Epithelial cell of prostate (primary cell): ENCODE measurements around the gene KMT2C.
"Not testable (repeated sequence)": the region's sequence is repeated elsewhere in the genome, so short reads cannot be mapped to it uniquely, and the experiment has no call there.

Source experiments
- DNase-seq: peaks from one replicate; pipeline ENCODE4 v3.0.0-alpha.2; 2011; ENCODE audit warnings: low read depth, low spot score
- H3K27ac ChIP-seq: fragments of 450-650 bp; 2 replicates; pipeline ENCODE4 v1.5.1; 2017; ENCODE audit warnings: mild to moderate bottlenecking

Gene KMT2C

DNA sequence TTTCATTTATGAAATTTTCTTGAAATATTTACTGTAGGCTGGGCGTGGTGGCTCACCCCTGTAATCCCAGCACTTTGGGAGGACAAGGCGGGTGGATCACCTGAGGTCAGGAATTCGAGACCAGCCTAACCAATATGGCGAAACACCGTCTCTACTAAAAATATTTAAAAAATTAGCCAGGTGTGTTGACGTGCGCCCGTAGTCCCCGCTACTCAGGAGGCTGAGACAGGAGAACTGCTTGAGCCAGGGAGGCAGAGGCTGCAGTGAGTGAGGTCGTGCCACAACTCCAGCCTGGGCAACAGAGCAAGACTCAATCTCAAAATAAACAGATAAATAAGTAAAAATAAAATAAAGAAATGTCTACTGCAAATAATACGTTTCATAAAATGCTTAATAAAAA, 192.3 kb downstream of the KMT2C start:
- not testable (repeated sequence) for H3K27ac ChIP-seq, DNase-seq

DNA sequence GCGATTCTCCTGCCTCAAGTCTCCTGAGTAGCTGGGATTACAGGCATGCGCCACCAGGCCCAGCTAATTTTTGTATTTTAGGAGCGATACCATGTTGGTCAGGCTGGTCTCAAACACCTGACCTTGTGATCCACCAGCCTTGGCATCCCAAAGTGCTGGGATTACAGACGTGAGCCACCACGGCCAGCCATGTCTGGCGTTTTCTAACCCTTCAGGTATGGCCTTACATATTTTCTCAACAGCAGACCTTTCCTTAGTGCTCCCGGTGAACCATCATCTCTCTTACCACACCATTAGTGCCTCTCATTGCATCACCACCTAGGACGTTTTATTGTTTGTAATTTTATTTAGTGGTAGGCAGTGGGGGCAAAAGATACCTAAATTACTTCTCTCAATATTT, 194.5 kb downstream of the KMT2C start:
- H3K27ac ChIP-seq, DNase-seq: not testable (repeated sequence)

DNA sequence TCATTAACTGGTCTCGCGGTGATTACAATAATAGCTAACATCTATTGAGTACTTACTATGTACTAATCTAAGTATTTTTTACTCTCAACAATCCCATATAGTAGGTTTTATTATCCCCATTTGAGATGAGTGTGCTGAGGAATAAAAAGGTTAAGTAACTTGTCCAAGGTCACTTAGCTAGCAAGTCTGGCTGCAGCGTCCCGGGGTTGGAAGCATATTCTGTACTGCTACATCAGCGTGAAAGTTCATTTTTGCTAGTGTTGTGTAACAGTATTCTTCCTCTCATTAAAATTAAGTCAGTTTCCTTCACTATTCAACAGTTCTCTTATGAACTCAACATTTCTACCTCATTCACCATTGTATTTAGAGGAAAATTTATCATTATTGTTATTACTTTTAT, 199.5 kb downstream of the KMT2C start:
- not testable (repeated sequence) for H3K27ac ChIP-seq, DNase-seq

GRCh38 chr7:152234421-152234820, 201.4 kb downstream of the KMT2C start:
- not testable (repeated sequence) for H3K27ac ChIP-seq, DNase-seq

DNA sequence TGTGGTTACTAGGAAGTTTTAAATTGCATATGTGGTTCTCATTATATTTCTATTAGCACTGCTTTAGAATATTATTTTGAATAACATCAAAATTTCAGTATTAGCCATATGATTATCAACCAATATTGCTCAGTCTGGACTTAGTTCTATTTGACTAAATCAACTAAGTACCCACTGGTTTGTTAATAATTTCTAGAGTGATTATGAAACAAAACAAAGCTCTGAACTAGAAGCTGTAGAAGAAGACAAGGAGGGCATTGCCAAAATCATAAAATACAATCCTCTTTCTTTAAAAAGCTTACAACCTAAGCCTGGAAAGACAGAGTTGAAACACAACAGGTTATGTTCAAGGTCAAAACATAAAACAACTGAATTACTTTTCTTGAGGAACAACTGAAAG, 204.7 kb downstream of the KMT2C start:
- no peak overlapping the region for H3K27ac ChIP-seq
- no peak for DNase-seq

- DNase-seq, H3K27ac ChIP-seq: not testable (repeated sequence)
Measured at GRCh38 chr7:152219556-152219955, 216.2 kb downstream of the KMT2C start.

GRCh38 chr7:152208766-152209165, 227.0 kb downstream of the KMT2C start:
- DNase-seq, H3K27ac ChIP-seq: not testable (repeated sequence)

GRCh38 chr7:152204417-152204816, 231.4 kb downstream of the KMT2C start:
- H3K27ac ChIP-seq, DNase-seq: not testable (repeated sequence)

GRCh38 chr7:152203095-152203494, 232.7 kb downstream of the KMT2C start:
- H3K27ac ChIP-seq = no peak overlapping the region

GRCh38 chr7:152202056-152202455, 233.7 kb downstream of the KMT2C start:
- peak overlapping the region; percentile 9 for H3K27ac ChIP-seq
- DNase-seq = no peak

More at GRCh38 chr7:152203095-152203494, 232.7 kb downstream of the KMT2C start:
- no peak for DNase-seq

- no peak for DNase-seq
- peak overlapping the region; percentile 45 for H3K27ac ChIP-seq
Measured at GRCh38 chr7:152200395-152200794, 235.4 kb downstream of the KMT2C start.

DNA sequence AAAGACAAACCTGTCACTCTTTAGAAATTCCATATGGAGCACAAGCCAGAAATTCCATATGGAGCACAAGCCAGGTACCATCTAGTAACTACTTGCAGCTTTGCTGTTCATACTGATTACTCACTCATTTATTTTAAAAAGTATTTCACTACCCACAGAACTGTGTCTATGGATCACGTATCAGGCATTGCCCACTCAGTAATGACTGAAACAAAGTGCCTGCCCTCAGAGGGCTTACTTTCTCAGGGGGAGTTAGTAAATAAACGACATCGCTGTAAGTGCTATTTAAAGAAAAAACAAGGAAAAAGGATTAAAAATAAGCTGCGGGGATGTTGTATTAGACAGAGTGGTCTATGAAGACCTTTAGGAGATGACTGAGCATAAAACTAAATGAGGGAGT, 239.4 kb downstream of the KMT2C start:
- no peak overlapping the region for H3K27ac ChIP-seq
- DNase-seq = no peak

- no peak for DNase-seq
- H3K27ac ChIP-seq = no peak overlapping the region
Measured at GRCh38 chr7:152193880-152194279, 241.9 kb downstream of the KMT2C start.

DNA sequence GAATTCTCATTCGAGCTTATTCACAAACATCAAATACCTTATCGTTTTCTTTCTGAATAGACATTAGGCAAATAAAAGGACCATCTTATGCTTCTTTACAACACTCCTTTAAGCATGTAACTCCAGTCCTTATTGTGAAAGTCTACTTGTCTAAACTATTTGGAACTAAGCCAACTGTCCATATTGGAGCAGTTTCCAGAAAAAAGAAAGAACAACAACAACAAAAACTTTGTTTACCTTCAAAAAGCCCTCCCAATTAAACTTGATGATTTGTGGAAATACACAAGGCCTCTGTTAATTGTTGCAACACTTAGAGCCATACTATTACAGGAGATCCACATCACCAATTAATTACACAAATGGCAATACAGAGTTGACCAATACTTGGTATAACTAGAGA, 246.7 kb downstream of the KMT2C start:
- DNase-seq = no peak
- H3K27ac ChIP-seq = no peak overlapping the region

- no peak overlapping the region for H3K27ac ChIP-seq
- no peak for DNase-seq
Measured at GRCh38 chr7:152185558-152185957, 250.2 kb downstream of the KMT2C start.

DNA sequence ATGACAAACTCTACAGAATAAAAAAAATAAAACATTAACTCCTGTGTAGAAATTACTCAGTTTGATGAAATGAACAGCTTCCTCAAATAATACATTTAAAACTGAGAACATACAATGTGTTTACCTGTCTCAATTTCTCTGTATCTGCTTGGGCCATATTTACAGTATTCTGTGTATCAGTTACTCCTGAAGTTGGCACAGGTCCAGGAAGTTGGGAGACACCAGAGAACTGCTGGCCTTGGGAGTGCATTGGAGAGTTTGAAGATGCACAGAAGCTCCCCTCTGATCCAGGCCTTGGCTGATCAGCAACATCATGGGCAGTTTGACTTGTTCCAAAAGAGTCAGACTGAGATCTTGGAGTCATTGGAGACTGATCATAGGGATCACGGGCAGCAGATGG, 255.2 kb downstream of the KMT2C start:
- no peak overlapping the region for H3K27ac ChIP-seq
- DNase-seq = no peak

- no peak overlapping the region for H3K27ac ChIP-seq
- no peak for DNase-seq
Measured at GRCh38 chr7:152180048-152180447, 255.8 kb downstream of the KMT2C start.

GRCh38 chr7:152178405-152179058, 257.3 kb downstream of the KMT2C start:
- no peak overlapping the region for H3K27ac ChIP-seq
- no peak for DNase-seq

GRCh38 chr7:152177681-152178404, 258.0 kb downstream of the KMT2C start:
- no peak for DNase-seq
- no peak overlapping the region for H3K27ac ChIP-seq

DNA sequence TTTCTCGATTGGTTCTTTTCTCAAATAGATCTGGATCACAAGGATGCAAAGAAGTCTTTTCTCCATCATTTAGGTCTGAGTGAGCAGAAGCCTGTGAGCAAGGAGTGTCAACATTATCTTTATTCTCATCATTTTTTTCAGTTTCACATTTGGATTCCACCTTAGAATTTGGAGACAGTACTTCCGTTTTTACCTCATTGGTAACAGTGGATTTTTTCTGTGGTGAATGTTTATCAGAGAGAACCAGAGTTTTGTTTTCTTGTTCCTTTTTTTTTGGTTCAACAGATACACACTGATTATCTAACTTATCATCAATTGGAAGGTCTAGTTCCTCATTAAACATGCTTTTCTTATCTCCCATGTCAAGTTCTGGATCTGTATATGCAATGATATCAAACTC, 259.0 kb downstream of the KMT2C start:
- no peak for DNase-seq
- no peak overlapping the region for H3K27ac ChIP-seq

DNA sequence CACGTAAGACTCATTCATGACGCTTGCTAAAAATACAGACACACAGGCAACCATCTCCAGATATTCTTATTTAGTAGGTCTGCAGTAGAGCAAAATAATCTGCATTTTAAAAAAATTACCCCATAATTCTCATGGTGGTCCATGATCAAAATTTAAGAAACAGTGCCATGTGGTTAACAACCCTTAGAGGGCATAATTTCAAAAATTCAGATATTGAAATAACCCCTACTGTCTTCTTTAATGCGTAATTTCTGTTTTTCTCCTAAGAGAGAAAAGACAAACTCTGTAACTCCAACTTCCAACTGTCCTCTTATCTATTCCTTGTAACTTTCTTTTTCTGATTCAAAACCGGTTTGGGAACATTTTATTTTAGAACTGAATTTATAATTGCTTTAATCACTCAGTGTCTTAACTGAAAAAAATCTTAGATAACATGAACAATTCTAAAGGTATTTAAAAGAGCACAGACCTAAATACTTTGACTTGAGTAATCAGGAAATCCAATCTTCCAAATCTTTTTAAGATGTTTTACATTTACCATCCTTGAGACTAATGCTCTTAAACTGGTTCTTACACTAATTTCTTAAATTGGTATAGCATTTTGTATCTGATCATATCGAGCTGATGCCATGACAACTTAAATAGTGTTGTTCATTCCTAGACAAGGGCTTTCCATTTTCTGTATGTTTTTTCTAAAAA, 262.3 kb downstream of the KMT2C start:
- no peak for DNase-seq
- H3K27ac ChIP-seq = no peak overlapping the region
